Suprapubic skin (tissue), 4 donors: ENCODE measurements around the gene ZFP64. TPM values are rescaled to one million over a fixed set of nuclear protein-coding genes. Genes with fewer than 3 reads are reported as not detected.
"Not testable (repeated sequence)": the region's sequence is repeated elsewhere in the genome, so short reads cannot be mapped to it uniquely, and the experiment has no call there.

ENCODE experiments used
- DNase-seq, 2 donors: peaks; one replicate each; pipeline ENCODE4 v3.0.0-alpha.2; 2019; ENCODE audit warnings: low spot score in 2 of 2
- H3K27ac ChIP-seq: fragments of 200-600 bp; sonication (generic); one replicate; pipeline ENCODE4 v1.5.1; 2019
- H3K27me3 ChIP-seq: fragments of 200-600 bp; sonication (generic); one replicate; pipeline ENCODE4 v1.5.1; 2019
- H3K36me3 ChIP-seq: fragments of 200-600 bp; sonication (generic); one replicate; pipeline ENCODE4 v1.5.1; 2019
- H3K4me1 ChIP-seq: fragments of 200-600 bp; sonication (generic); one replicate; pipeline ENCODE4 v1.5.1; 2019
- H3K4me3 ChIP-seq: fragments of 200-600 bp; sonication (generic); one replicate; pipeline ENCODE4 v1.5.1; 2019; ENCODE audit warnings: mild to moderate bottlenecking
- H3K9me3 ChIP-seq: fragments of 200-600 bp; sonication (generic); one replicate; pipeline ENCODE4 v1.5.1; 2019
- EP300 ChIP-seq: sonication (generic); formaldehyde crosslinking; IDR thresholded peaks from one replicate; pipeline ENCODE4 v1.6.1; 2017; ENCODE audit warnings: antibody characterized with exemption
- POLR2A ChIP-seq, 2 donors: fragments of 450-650 bp; IDR thresholded peaks; one replicate each; pipeline ENCODE4 v1.6.1; 2017; ENCODE audit warnings: antibody characterized with exemption in 2 of 2, mild to moderate bottlenecking in 2 of 2, moderate library complexity in 2 of 2
- POLR2AphosphoS5 ChIP-seq, 3 donors: sonication (generic); formaldehyde crosslinking; IDR thresholded peaks; one replicate each; pipeline ENCODE4 v1.6.1; 2017; ENCODE audit warnings: antibody characterized with exemption in 3 of 3
- WGBS: methylation state at CpG from one replicate; pipeline ENCODE4 v1.1.5; 2018; 5-methylcytosine and 5-hydroxymethylcytosine counted together
- total RNA-seq, 4 donors: library from RNA; depleted of rRNA; stranded (reverse); fragments of >200 nt; gene quantifications; one replicate each; pipeline ENCODE4 v1.1.0, GENCODE V29; 2016
- TF ChIP-seq, protein P1 (sequence below), 2 donors: fragments of 200-600 bp in 1 of 2; fragments of 450-650 bp in 1 of 2; sonication (generic) in 1 of 2; IDR thresholded peaks; one replicate each; pipeline ENCODE4 v1.5.1; 2016 to 2019; ENCODE audit warnings: antibody characterized with exemption in 2 of 2, mild to moderate bottlenecking in 1 of 2, moderate library complexity in 1 of 2

Gene ZFP64
- total RNA-seq, 4 donors from 2014 or later: 25.1 to 33.8 (median 28.2) TPM

DNA sequence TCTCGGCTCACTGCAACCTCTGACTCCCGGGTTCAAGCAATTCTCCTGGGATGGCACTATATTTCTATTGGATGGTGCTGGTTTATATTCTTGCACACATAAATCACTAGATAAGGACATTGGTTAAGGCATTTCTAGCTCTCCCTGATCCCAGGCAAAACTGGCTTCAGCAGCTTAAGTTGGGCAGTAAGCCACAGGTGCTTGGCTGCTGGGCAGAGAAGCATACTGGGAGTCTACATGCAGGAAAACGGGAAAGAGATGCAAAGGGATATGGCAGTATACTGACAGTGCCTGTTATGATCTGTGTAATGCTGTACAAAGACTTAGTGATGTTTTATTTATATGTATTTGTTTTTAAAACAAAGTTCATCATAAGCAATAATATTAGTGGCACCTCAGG lies 33.3 kb upstream of the ZFP64 start:
- Histone ChIP-seq H3K36me3 (no peaks in the 10 kb centered on the region), H3K4me1 (no peaks in the 10 kb centered on the region), H3K27ac (no peak overlapping the region), H3K9me3 (peaks cover 8% of the 10 kb centered on the region), H3K4me3 (no peak overlapping the region), H3K27me3 (peaks cover 16% of the 10 kb centered on the region)
- 23% methylated on average over 3 of the region's 3 CpGs for whole genome bisulfite sequencing
- TF ChIP-seq POLR2AphosphoS5 (IDR thresholded peaks at IDR 0.05): no peak
- TF ChIP-seq, protein P1, sequence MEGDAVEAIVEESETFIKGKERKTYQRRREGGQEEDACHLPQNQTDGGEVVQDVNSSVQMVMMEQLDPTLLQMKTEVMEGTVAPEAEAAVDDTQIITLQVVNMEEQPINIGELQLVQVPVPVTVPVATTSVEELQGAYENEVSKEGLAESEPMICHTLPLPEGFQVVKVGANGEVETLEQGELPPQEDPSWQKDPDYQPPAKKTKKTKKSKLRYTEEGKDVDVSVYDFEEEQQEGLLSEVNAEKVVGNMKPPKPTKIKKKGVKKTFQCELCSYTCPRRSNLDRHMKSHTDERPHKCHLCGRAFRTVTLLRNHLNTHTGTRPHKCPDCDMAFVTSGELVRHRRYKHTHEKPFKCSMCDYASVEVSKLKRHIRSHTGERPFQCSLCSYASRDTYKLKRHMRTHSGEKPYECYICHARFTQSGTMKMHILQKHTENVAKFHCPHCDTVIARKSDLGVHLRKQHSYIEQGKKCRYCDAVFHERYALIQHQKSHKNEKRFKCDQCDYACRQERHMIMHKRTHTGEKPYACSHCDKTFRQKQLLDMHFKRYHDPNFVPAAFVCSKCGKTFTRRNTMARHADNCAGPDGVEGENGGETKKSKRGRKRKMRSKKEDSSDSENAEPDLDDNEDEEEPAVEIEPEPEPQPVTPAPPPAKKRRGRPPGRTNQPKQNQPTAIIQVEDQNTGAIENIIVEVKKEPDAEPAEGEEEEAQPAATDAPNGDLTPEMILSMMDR (IDR thresholded peaks at IDR 0.05): no peak
- TF ChIP-seq EP300: no peak
- TF ChIP-seq POLR2A (IDR thresholded peaks at IDR 0.05): no peak
- DNase-seq: no peak

DNA sequence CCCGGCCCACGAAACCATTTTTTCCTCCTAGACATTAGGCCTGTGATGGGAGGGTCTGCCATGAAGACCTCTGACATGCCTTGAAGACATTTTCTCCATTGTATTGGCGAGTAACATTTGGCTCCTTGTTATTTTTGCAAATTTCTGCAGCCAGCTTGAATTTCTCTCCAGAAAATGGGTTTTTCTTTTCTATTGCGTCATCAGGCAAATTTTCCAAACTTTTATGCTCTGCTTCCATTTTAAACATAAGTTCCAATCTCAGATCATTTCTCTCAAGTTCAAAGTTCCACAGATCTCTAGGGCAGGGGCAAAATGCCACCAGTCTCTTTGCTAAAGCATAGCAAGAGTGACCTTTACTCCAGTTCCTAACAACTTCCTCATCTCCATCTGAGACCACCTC lies 29.8 kb upstream of the ZFP64 start:
- H3K9me3 ChIP-seq, H3K4me3 ChIP-seq, DNase-seq, H3K27ac ChIP-seq, H3K36me3 ChIP-seq, H3K27me3 ChIP-seq, H3K4me1 ChIP-seq: not testable (repeated sequence)
- 90% methylated on average over 4 of the region's 4 CpGs for WGBS

DNA sequence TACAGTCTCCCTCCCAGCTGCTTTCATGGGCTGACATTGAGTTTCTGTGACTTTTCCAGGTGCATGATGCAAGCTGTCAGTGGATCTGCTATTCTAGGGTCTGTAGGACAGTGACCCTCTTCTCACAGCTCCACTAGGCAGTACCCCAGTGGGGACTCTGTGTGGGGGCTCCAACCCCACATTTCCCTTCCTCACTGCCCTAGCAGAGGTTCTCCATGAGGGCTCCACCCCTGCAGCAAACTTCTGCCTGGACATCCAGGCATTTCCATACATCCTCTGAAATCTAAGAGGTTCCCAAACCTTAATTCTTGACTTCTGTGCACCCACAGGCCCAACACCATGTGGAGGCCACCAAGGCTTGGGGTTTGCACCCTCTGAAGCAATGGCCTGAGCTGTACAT lies 29.3 kb upstream of the ZFP64 start:
- H3K27ac ChIP-seq, H3K27me3 ChIP-seq, H3K36me3 ChIP-seq, H3K4me3 ChIP-seq, H3K9me3 ChIP-seq, DNase-seq, H3K4me1 ChIP-seq: not testable (repeated sequence)

DNA sequence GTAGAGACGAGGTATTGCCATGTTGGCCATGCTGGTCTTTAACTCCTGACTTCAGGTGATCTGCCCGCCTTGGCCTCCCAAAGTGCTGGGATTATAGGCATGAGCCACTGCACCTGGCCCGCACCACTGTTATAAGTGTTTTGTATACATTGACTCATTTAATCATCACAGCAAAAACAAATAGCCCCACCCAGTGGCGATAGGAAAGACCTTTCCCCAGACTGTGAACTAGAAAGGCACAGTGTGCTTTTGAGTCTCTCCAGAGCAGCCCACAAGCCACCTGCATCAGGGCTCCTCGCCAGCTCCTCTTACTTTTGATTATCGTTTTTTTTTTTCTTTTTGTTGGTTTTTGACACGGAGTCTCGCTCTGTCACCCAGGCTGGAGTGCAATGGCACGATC lies 27.9 kb upstream of the ZFP64 start:
- WGBS: 75% methylated on average over 9 of the region's 9 CpGs

DNA sequence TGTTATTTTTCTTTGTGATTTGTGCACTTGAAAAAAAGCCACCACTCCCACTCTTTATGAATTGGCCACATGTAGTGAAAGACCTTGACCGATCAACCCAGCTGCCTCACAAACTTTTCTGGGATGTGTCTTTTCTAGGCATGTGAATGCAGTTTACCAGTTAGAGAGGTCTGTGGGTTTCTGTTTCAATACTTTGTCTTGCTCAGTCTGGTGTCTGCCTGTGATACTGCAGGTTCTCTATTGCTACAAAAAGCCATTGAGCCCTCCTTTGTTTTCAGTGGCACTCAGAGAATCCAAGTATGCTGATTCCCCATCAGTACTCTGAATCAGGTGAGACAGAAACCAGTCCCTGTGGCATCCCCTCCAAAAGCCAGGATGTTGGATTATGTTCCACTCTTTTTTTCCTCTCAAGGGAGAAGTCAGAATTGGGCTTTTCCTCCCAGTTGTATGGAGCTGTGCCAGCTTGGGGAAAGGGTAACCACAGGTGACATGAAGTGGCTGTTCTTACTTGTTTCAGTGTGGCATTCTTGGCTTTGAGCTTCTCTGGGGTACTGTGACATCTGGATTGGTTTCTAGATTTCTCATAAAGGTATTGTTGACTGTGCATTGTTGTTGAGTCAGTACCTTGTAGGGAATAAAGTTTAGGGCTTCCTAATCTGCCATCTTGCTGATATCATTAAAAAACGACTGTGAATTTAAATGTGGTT lies 26.3 kb upstream of the ZFP64 start:
- no peaks in the 10 kb centered on the region for H3K4me1 ChIP-seq
- TF ChIP-seq POLR2AphosphoS5 (IDR thresholded peaks at IDR 0.05): no peak
- no peak for TF ChIP-seq POLR2A (IDR thresholded peaks at IDR 0.05)
- TF ChIP-seq, protein P1 (IDR thresholded peaks at IDR 0.05): no peak
- TF ChIP-seq EP300: no peak
- H3K4me3 ChIP-seq: no peak overlapping the region
- H3K36me3 ChIP-seq: no peaks in the 10 kb centered on the region
- H3K9me3 ChIP-seq: peaks cover 8% of the 10 kb centered on the region
- H3K27me3 ChIP-seq: peaks cover 4% of the 10 kb centered on the region
- no peak for DNase-seq
- H3K27ac ChIP-seq: no peak overlapping the region
- 62% methylated on average over 2 of the region's 2 CpGs for WGBS

More for the DNA sequence above, 27.9 kb upstream of the ZFP64 start:
- H3K27ac ChIP-seq: no peak overlapping the region
- peaks cover 4% of the 10 kb centered on the region for H3K27me3 ChIP-seq
- DNase-seq: no peak
- no peaks in the 10 kb centered on the region for H3K36me3 ChIP-seq
- H3K4me3 ChIP-seq: no peak overlapping the region
- peaks cover 8% of the 10 kb centered on the region for H3K9me3 ChIP-seq
- TF ChIP-seq, protein P1 (IDR thresholded peaks at IDR 0.05): no peak
- TF ChIP-seq EP300: no peak
- TF ChIP-seq POLR2A (IDR thresholded peaks at IDR 0.05): no peak
- no peak for TF ChIP-seq POLR2AphosphoS5 (IDR thresholded peaks at IDR 0.05)
- H3K4me1 ChIP-seq: no peaks in the 10 kb centered on the region

DNA sequence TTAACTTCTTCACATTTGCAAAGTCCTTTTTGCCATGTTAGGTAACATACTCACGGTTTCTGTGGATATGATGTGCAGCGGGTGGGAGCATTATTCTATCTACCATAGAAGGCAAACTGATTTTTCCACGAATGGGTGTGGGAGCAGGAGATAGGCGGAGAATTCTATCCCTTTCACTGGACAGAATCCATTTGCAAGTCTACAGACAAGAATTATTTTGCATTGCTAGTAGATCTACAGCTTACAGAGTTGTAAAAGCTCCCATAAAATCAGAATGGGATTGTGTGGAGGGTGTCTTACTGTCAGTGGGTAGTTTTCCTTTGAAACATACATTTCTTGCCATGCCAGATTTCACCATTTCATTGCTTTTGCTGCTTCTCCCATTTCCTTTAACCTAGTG lies 22.4 kb upstream of the ZFP64 start:
- H3K4me1 ChIP-seq: no peaks in the 10 kb centered on the region
- TF ChIP-seq, protein P1 (IDR thresholded peaks at IDR 0.05): no peak
- TF ChIP-seq POLR2A (IDR thresholded peaks at IDR 0.05) (no peak), POLR2AphosphoS5 (IDR thresholded peaks at IDR 0.05) (no peak), EP300 (no peak)
- 93% methylated on average over 4 of the region's 4 CpGs for WGBS
- no peaks in the 10 kb centered on the region for H3K27me3 ChIP-seq
- no peak overlapping the region for H3K27ac ChIP-seq
- H3K9me3 ChIP-seq: no peaks in the 10 kb centered on the region
- H3K4me3 ChIP-seq: no peak overlapping the region
- no peaks in the 10 kb centered on the region for H3K36me3 ChIP-seq
- no peak for DNase-seq
